H1 (cell line): ENCODE data around the gene MAP3K13.

ENCODE experiments used
- CHD2 ChIP-seq: IDR thresholded peaks from 2 replicates; pipeline ENCODE4 v1.6.1; 2012; ENCODE audit warnings: low read length, improper control_type of control experiment
- CTCF ChIP-seq, 3 experiments: IDR thresholded peaks; 1 replicate in 2 of 3; 2 replicates in 1 of 3; pipeline versions ENCODE4 v1.5.1 to v1.6.1; 2011; ENCODE audit warnings: low read length in 3 of 3, mild to moderate bottlenecking in 3 of 3, inconsistent platforms in 2 of 3, low read depth in 1 of 3, moderate library complexity in 1 of 3; ENCODE audit not compliant: insufficient read depth in 1 of 3; ENCODE audit errors: control extremely low read depth in 1 of 3
- EP300 ChIP-seq, 2 experiments: IDR thresholded peaks; 1 replicate in 1 of 2; 2 replicates in 1 of 2; pipeline ENCODE4 v1.6.1; 2011 to 2012; ENCODE audit warnings: low read depth in 2 of 2, low read length in 2 of 2, mild to moderate bottlenecking in 2 of 2, borderline replicate concordance in 1 of 2, inconsistent platforms in 1 of 2, moderate library complexity in 1 of 2
- EZH2 ChIP-seq: fragments of 200-600 bp; sonication (generic); IDR thresholded peaks from 2 replicates; pipeline ENCODE4 v1.7.1; 2012; ENCODE audit warnings: low read depth, mild to moderate bottlenecking, moderate library complexity, low read length, inconsistent platforms; ENCODE audit not compliant: severe bottlenecking
- JUN ChIP-seq: IDR thresholded peaks from 2 replicates; pipeline ENCODE4 v1.6.1; 2011; ENCODE audit warnings: low read depth, mild to moderate bottlenecking, improper control_type of control experiment, low read length
- POLR2A ChIP-seq, 2 experiments: IDR thresholded peaks; 1 replicate in 1 of 2; 2 replicates in 1 of 2; pipeline ENCODE4 v1.6.1; 2011; ENCODE audit warnings: low read depth in 2 of 2, low read length in 2 of 2, mild to moderate bottlenecking in 2 of 2; ENCODE audit errors: control extremely low read depth in 1 of 2
- SUZ12 ChIP-seq: fragments of 200-600 bp; sonication (generic); IDR thresholded peaks from 2 replicates; pipeline ENCODE4 v1.6.1; 2012; ENCODE audit warnings: mild to moderate bottlenecking, inconsistent platforms, low read length, moderate library complexity, mixed read lengths
- YY1 ChIP-seq: IDR thresholded peaks from 2 replicates; pipeline ENCODE4 v1.6.1; 2011; ENCODE audit warnings: low read depth, mild to moderate bottlenecking, low read length

GRCh38 chr3:185401319-185401955 is 38.5 kb downstream of the MAP3K13 start:
- TF ChIP-seq POLR2A (IDR thresholded peaks at IDR 0.05; ENCODE audit: control extremely low read depth in 1 of 2, low read depth in 2 of 2, low read length in 2 of 2): no peak
- TF ChIP-seq CTCF (IDR thresholded peaks at IDR 0.05; ENCODE audit: control extremely low read depth in 1 of 3, insufficient read depth in 1 of 3, low read depth in 1 of 3, low read length in 3 of 3): no peak
- TF ChIP-seq YY1: no peak
- no peak for TF ChIP-seq CHD2
- no peak for TF ChIP-seq SUZ12
- no peak for TF ChIP-seq EZH2
- no peak for TF ChIP-seq JUN
- no peak for TF ChIP-seq EP300 (IDR thresholded peaks at IDR 0.05; ENCODE audit: borderline replicate concordance in 1 of 2, low read depth in 2 of 2, low read length in 2 of 2)
